ENCODE measurements around the gene RLN2. TPM values are rescaled to one million over a fixed set of nuclear protein-coding genes. Genes with fewer than 3 reads are reported as not detected.
"Not testable (repeated sequence)": the region's sequence is repeated elsewhere in the genome, so short reads cannot be mapped to it uniquely, and the experiment has no call there.

RLN2 gene
- 1.7 TPM in 1 of 2 replicates, not detected in the other for total RNA-seq (2014; rRNA removed; shearing (Covaris generic))
- 3.8 and 4.4 TPM in 2 replicates for total RNA-seq (2022)
- Bru-seq, nascent RNA = percentile 25 among the genes with signal in this experiment
- BruChase-seq, experiment 1, labeled RNA remaining after a 6-hour chase = percentile 20 among the genes with signal in this experiment
- percentile 26 among the genes with signal in this experiment for BruChase-seq, experiment 2, labeled RNA remaining after a 2-hour chase
- long read RNA-seq, partial matches to known transcripts = 4 of 7 reads
- long read RNA-seq, other reads (novel, unspliced or antisense) = 3 of 7 reads

GRCh38 chr9:5303840-5304795 is at the start of gene RLN2:
Gene RLN2 (minus strand): TSS chr9:5304716. CDS start chr9:5304580, 136 bp downstream.
- H3K79me2 ChIP-seq (ENCODE audit: insufficient read depth, low read depth, low read length); CTCF ChIA-PET (ENCODE audit: unreplicated experiment); BruUV-seq (replicated peaks); H3K9me2 ChIP-seq (ENCODE audit: insufficient read depth, low read length); H3K36me3 ChIP-seq (ENCODE audit: insufficient read depth, low read length); H3K27ac ChIP-seq (ENCODE audit: low read depth, low read length, poor library complexity, severe bottlenecking); H3K9me3 ChIP-seq (ENCODE audit: low read length); H4K20me1 ChIP-seq (ENCODE audit: insufficient read depth, low read length): not testable (repeated sequence)
- POLR2A ChIA-PET = interaction anchor here (1.0 kb wide), 2 partner anchors 10 to 20 kb away, joined by 3 read pairs; no protein-coding TSS in a partner anchor
- peak within 1 kb of the TSS; percentile 55 for H3K4me2 ChIP-seq (ENCODE audit: low read length)
- H3K4me3 ChIP-seq (ENCODE audit: low read depth, low read length, poor library complexity, severe bottlenecking) = peak within 1 kb of the TSS; percentile 30
- intact Hi-C loops (cut with micrococcal nuclease; ENCODE audit: unreplicated experiment) = loop anchor here (10.0 kb wide), 1 partner anchor 291 kb away; no protein-coding TSS in a partner anchor
- H2AFZ ChIP-seq (ENCODE audit: low read length) = peak within 1 kb of the TSS; percentile 94
- DNase-seq (ENCODE audit: low spot score) = peak; percentile 7
- peaks cover 13% of the 10 kb centered on the region for H3K4me1 ChIP-seq (ENCODE audit: insufficient read depth, low read length, poor library complexity, severe bottlenecking)

GRCh38 chr9:5354184-5354583 is 49.7 kb upstream of the RLN2 start:
- Histone ChIP-seq H3K9me2 (ENCODE audit: insufficient read depth, low read length) (no peaks in the 10 kb centered on the region), H3K4me1 (ENCODE audit: insufficient read depth, low read length, poor library complexity, severe bottlenecking) (peaks cover 4% of the 10 kb centered on the region), H3K9me3 (ENCODE audit: low read length) (no peaks in the 10 kb centered on the region), H3K36me3 (ENCODE audit: insufficient read depth, low read length) (no peaks in the 10 kb centered on the region), H3K4me2 (ENCODE audit: low read length) (no peak overlapping the region), H3K27ac (ENCODE audit: low read depth, low read length, poor library complexity, severe bottlenecking) (no peak overlapping the region), H2AFZ (ENCODE audit: low read length) (no peak overlapping the region), H3K79me2 (ENCODE audit: insufficient read depth, low read depth, low read length) (no peaks in the 10 kb centered on the region), H4K20me1 (ENCODE audit: insufficient read depth, low read length) (no peaks in the 10 kb centered on the region), H3K4me3 (ENCODE audit: low read depth, low read length, poor library complexity, severe bottlenecking) (no peak overlapping the region)
- BruUV-seq (replicated peaks) = no TSS peak
- no peak for TF ChIP-seq EZH2phosphoT487 (IDR thresholded peaks at IDR 0.05; ENCODE audit: borderline replicate concordance, low read depth, low read length)
- no peak for TF ChIP-seq CTCF (conservative IDR thresholded peaks at IDR 0.05; ENCODE audit: low read length)
- no peak for DNase-seq (ENCODE audit: low spot score)
- POLR2A ChIA-PET = no interaction called here
- CTCF ChIA-PET (ENCODE audit: unreplicated experiment) = no interaction called here
- intact Hi-C loops (cut with micrococcal nuclease; ENCODE audit: unreplicated experiment) = no loop called here

GRCh38 chr9:5352637-5353248 is 48.2 kb upstream of the RLN2 start:
- intact Hi-C loops (cut with micrococcal nuclease; ENCODE audit: unreplicated experiment) = no loop called here
- CTCF ChIA-PET (ENCODE audit: unreplicated experiment) = no interaction called here
- DNase-seq (ENCODE audit: low spot score) = no peak

More at GRCh38 chr9:5352637-5353248, 48.2 kb upstream of the RLN2 start:
- POLR2A ChIA-PET = interaction anchor here (0.6 to 1.3 kb wide), 4 partner anchors 9 to 312 kb away, joined by 3 to 4 read pairs (median 3); no protein-coding TSS in a partner anchor
- H3K9me3 ChIP-seq (ENCODE audit: low read length) = no peaks in the 10 kb centered on the region
- no peak for TF ChIP-seq CTCF (conservative IDR thresholded peaks at IDR 0.05; ENCODE audit: low read length)
- no peak for TF ChIP-seq EZH2phosphoT487 (IDR thresholded peaks at IDR 0.05; ENCODE audit: borderline replicate concordance, low read depth, low read length)
- no peak overlapping the region for H3K4me3 ChIP-seq (ENCODE audit: low read depth, low read length, poor library complexity, severe bottlenecking)
- no peaks in the 10 kb centered on the region for H3K9me2 ChIP-seq (ENCODE audit: insufficient read depth, low read length)
- H2AFZ ChIP-seq (ENCODE audit: low read length) = no peak overlapping the region
- no TSS peak for BruUV-seq (replicated peaks)
- H4K20me1 ChIP-seq (ENCODE audit: insufficient read depth, low read length) = no peaks in the 10 kb centered on the region
- no peak overlapping the region for H3K4me2 ChIP-seq (ENCODE audit: low read length)
- H3K27ac ChIP-seq (ENCODE audit: low read depth, low read length, poor library complexity, severe bottlenecking) = no peak overlapping the region
- no peaks in the 10 kb centered on the region for H3K36me3 ChIP-seq (ENCODE audit: insufficient read depth, low read length)
- H3K79me2 ChIP-seq (ENCODE audit: insufficient read depth, low read depth, low read length) = no peaks in the 10 kb centered on the region
- peaks cover 4% of the 10 kb centered on the region for H3K4me1 ChIP-seq (ENCODE audit: insufficient read depth, low read length, poor library complexity, severe bottlenecking)
